H1 (cell line): ENCODE data around the gene ALDH4A1. TPM values are rescaled to one million over a fixed set of nuclear protein-coding genes. Genes with fewer than 3 reads are reported as not detected.

Experiments
- CTCF ChIA-PET: fragments of 300-600 bp; sonication (Branson Sonifier 250); formaldehyde crosslinking; loops from one replicate; lab custom pipeline; 2021; ENCODE audit not compliant: partially characterized antibody; lab: Charles Lee
- POLR2A ChIA-PET: fragments of 300-600 bp; sonication (Branson Sonifier 250); formaldehyde crosslinking; loops from one replicate; lab custom pipeline; 2021; ENCODE audit warnings: inconsistent platforms; ENCODE audit not compliant: partially characterized antibody; lab: Charles Lee
- DNase-seq, 2 experiments: peaks; one replicate each; pipeline versions ENCODE4 v3.0.0 to v3.0.0-alpha.2; 2010 to 2022; ENCODE audit warnings: low spot score in 2 of 2, low read depth in 1 of 2, mixed read lengths in 1 of 2
- FAIRE-seq: peaks from 2 replicates; lab custom pipeline; 2011; peaks lifted over from hg19 to GRCh38; lab: Jason Lieb, UNC
- H2AFZ ChIP-seq: 2 replicates; pipeline ENCODE4 v1.8.1; 2012; ENCODE audit warnings: low read length, inconsistent platforms
- H2AK5ac ChIP-seq: 2 replicates; pipeline ENCODE4 v1.6.1; 2013; ENCODE audit warnings: low read depth, low read length
- H2BK120ac ChIP-seq: replicated peaks from 2 replicates; pipeline ENCODE3; 2013; ENCODE audit warnings: low read depth, low read length, inconsistent platforms
- H2BK12ac ChIP-seq: 2 replicates; pipeline ENCODE4 v1.6.1; 2013; ENCODE audit warnings: low read depth, low read length
- H2BK15ac ChIP-seq: 2 replicates; pipeline ENCODE4 v1.6.1; 2013; ENCODE audit warnings: low read length
- H2BK20ac ChIP-seq: 2 replicates; pipeline ENCODE4 v1.6.1; 2013; ENCODE audit warnings: low read length
- H2BK5ac ChIP-seq: 2 replicates; pipeline ENCODE4 v1.6.1; 2013; ENCODE audit warnings: low read depth, low read length
- H3K14ac ChIP-seq: 2 replicates; pipeline ENCODE4 v1.6.1; 2013; ENCODE audit warnings: inconsistent platforms; ENCODE audit not compliant: insufficient read length
- H3K18ac ChIP-seq: 2 replicates; pipeline ENCODE4 v1.6.1; 2013; ENCODE audit warnings: low read length; ENCODE audit errors: extremely low read depth
- H3K23ac ChIP-seq: 2 replicates; pipeline ENCODE4 v1.6.1; 2013; ENCODE audit warnings: inconsistent platforms; ENCODE audit not compliant: insufficient read length
- H3K23me2 ChIP-seq: 2 replicates; pipeline ENCODE4 v1.6.1; 2013; ENCODE audit warnings: low read depth, low read length
- H3K27ac ChIP-seq: 2 replicates; pipeline ENCODE4 v1.6.1; 2011; ENCODE audit warnings: low read depth, low read length, inconsistent platforms
- H3K27me3 ChIP-seq, 4 experiments: replicated peaks in 1 of 4; 1 replicate in 1 of 4; 2 replicates in 3 of 4; pipeline versions ENCODE4 v1.6.1 to v1.8.1; 2011 to 2013; ENCODE audit warnings: low read length in 3 of 4, mild to moderate bottlenecking in 3 of 4, inconsistent platforms in 2 of 4, mixed read lengths in 2 of 4, moderate library complexity in 1 of 4; ENCODE audit not compliant: control insufficient read depth in 3 of 4, insufficient read depth in 3 of 4; ENCODE audit errors: extremely low read depth in 1 of 4
- H3K36me3 ChIP-seq, 4 experiments: 2 replicates each; pipeline versions ENCODE4 v1.6.1 to v1.8.1; 2011 to 2013; ENCODE audit warnings: mild to moderate bottlenecking in 4 of 4, low read length in 3 of 4, moderate library complexity in 2 of 4, control low read depth in 1 of 4, inconsistent platforms in 1 of 4; ENCODE audit not compliant: insufficient read depth in 4 of 4, control insufficient read depth in 2 of 4
- H3K4ac ChIP-seq: replicated peaks from 2 replicates; pipeline ENCODE3; 2013; ENCODE audit warnings: low read length, low read depth, mixed read lengths, inconsistent platforms; ENCODE audit not compliant: insufficient read length
- H3K4me1 ChIP-seq, 4 experiments: replicated peaks in 1 of 4; 1 replicate in 1 of 4; 2 replicates in 3 of 4; pipeline versions ENCODE4 v1.6.1 to v1.8.1; 2011 to 2013; ENCODE audit warnings: low read length in 3 of 4, inconsistent platforms in 2 of 4, mixed read lengths in 1 of 4; ENCODE audit not compliant: insufficient read depth in 4 of 4, control insufficient read depth in 3 of 4
- H3K4me2 ChIP-seq, 2 experiments: 2 replicates each; pipeline versions ENCODE4 v1.6.1 to v1.8.1; 2011 to 2013; ENCODE audit warnings: low read depth in 2 of 2, low read length in 2 of 2, control low read depth in 1 of 2, inconsistent platforms in 1 of 2, mild to moderate bottlenecking in 1 of 2; ENCODE audit not compliant: insufficient read depth in 1 of 2
- H3K4me3 ChIP-seq, 4 experiments: fragments of 200-600, 300-600 bp in 1 of 4; sonication (generic), shearing (Covaris generic), sonication (Bioruptor Twin) in 1 of 4; 2 replicates each; pipeline versions ENCODE4 v1.5.1 to v1.8.1; 2011 to 2016; ENCODE audit warnings: low read length in 4 of 4, low read depth in 3 of 4, control low read depth in 2 of 4, inconsistent platforms in 2 of 4, mild to moderate bottlenecking in 2 of 4, mixed read lengths in 1 of 4, moderate library complexity in 1 of 4; ENCODE audit not compliant: insufficient read depth in 2 of 4; ENCODE audit errors: extremely low read depth in 1 of 4
- H3K56ac ChIP-seq: replicated peaks from 2 replicates; pipeline ENCODE3; 2013; ENCODE audit warnings: low read depth, mild to moderate bottlenecking, mixed read lengths, low read length, inconsistent platforms; ENCODE audit not compliant: insufficient read length
- H3K79me1 ChIP-seq: 2 replicates; pipeline ENCODE4 v1.6.1; 2013; ENCODE audit warnings: low read depth, low read length, control low read depth
- H3K79me2 ChIP-seq, 2 experiments: 2 replicates each; pipeline versions ENCODE4 v1.6.1 to v1.8.1; 2012 to 2013; ENCODE audit warnings: low read length in 2 of 2, mild to moderate bottlenecking in 2 of 2, inconsistent platforms in 1 of 2; ENCODE audit not compliant: insufficient read depth in 2 of 2, control insufficient read depth in 1 of 2
- H3K9ac ChIP-seq, 4 experiments: replicated peaks in 1 of 4; 1 replicate in 1 of 4; 2 replicates in 3 of 4; pipeline versions ENCODE4 v1.6.1 to v1.8.1; 2011 to 2013; ENCODE audit warnings: low read depth in 3 of 4, low read length in 3 of 4, control low read depth in 2 of 4, mild to moderate bottlenecking in 2 of 4, moderate library complexity in 2 of 4, inconsistent platforms in 1 of 4; ENCODE audit errors: extremely low read depth in 1 of 4
- H3K9me3 ChIP-seq, 2 experiments: 2 replicates each; pipeline versions ENCODE4 v1.6.1 to v1.8.1; 2012 to 2013; ENCODE audit warnings: mild to moderate bottlenecking in 2 of 2, moderate library complexity in 2 of 2, control low read depth in 1 of 2, inconsistent platforms in 1 of 2, low read depth in 1 of 2, low read length in 1 of 2, mixed read lengths in 1 of 2; ENCODE audit not compliant: insufficient read depth in 2 of 2
- H4K20me1 ChIP-seq, 2 experiments: replicated peaks in 1 of 2; 2 replicates each; pipeline versions ENCODE3 to v1.8.1; 2011 to 2013; ENCODE audit warnings: inconsistent platforms in 2 of 2, low read length in 2 of 2, mild to moderate bottlenecking in 1 of 2; ENCODE audit not compliant: insufficient read depth in 2 of 2, control insufficient read depth in 1 of 2
- H4K5ac ChIP-seq: 2 replicates; pipeline ENCODE4 v1.6.1; 2013; ENCODE audit warnings: low read length, low read depth, mixed read lengths, inconsistent platforms; ENCODE audit not compliant: insufficient read length
- H4K8ac ChIP-seq: 2 replicates; pipeline ENCODE4 v1.8.0; 2013; ENCODE audit warnings: mild to moderate bottlenecking, moderate library complexity, low read length, inconsistent platforms; ENCODE audit not compliant: insufficient read depth; ENCODE audit errors: extremely low read depth
- H4K91ac ChIP-seq: replicated peaks from 2 replicates; pipeline ENCODE3; 2013; ENCODE audit warnings: low read length, mixed read lengths, inconsistent platforms; ENCODE audit not compliant: insufficient read length
- ASH2L ChIP-seq: fragments of 200-600, 300-600 bp; sonication (generic); IDR thresholded peaks from one replicate; pipeline ENCODE4 v1.7.1; 2017; ENCODE audit warnings: low read length
- CBX8 ChIP-seq: fragments of 300-800, 300-1000 bp; sonication (generic); IDR thresholded peaks from 2 replicates; pipeline ENCODE4 v1.7.1; 2016; ENCODE audit warnings: low read depth, low read length, borderline replicate concordance
- HDAC6 ChIP-seq: IDR thresholded peaks from one replicate; pipeline ENCODE4 v1.7.1; 2012; ENCODE audit warnings: low read depth, mild to moderate bottlenecking, inconsistent platforms, low read length, moderate library complexity
- KDM4A ChIP-seq: IDR thresholded peaks from one replicate; pipeline ENCODE4 v1.7.1; 2012; ENCODE audit warnings: low read depth, mild to moderate bottlenecking, moderate library complexity, low read length, inconsistent platforms; ENCODE audit not compliant: severe bottlenecking
- NRF1 ChIP-seq: IDR thresholded peaks from 2 replicates; pipeline ENCODE4 v1.6.1; 2011; ENCODE audit warnings: mild to moderate bottlenecking, low read depth, low read length, improper control_type of control experiment
- POLR2A ChIP-seq, 2 experiments: IDR thresholded peaks; 1 replicate in 1 of 2; 2 replicates in 1 of 2; pipeline ENCODE4 v1.6.1; 2011; ENCODE audit warnings: low read depth in 2 of 2, low read length in 2 of 2, mild to moderate bottlenecking in 2 of 2; ENCODE audit errors: control extremely low read depth in 1 of 2
- POU5F1 ChIP-seq: IDR thresholded peaks from 2 replicates; pipeline ENCODE4 v1.6.1; 2011; ENCODE audit warnings: low read depth, mild to moderate bottlenecking, low read length, moderate library complexity
- TBP ChIP-seq: IDR thresholded peaks from 2 replicates; pipeline ENCODE4 v1.6.1; 2011; ENCODE audit warnings: low read depth, low read length, improper control_type of control experiment
- WGBS, 2 experiments: shearing (Covaris generic) in 1 of 2; methylation state at CpG; one replicate each; pipeline versions ENCODE4 v1.1.6 to v1.1.7; 2013 to 2015; ENCODE audit warnings: low lambda C conversion rate in 2 of 2, mixed read lengths in 2 of 2, inconsistent platforms in 1 of 2, low coverage in 1 of 2, missing lambda C conversion rate in 1 of 2; ENCODE audit not compliant: insufficient replicate concordance in 2 of 2, insufficient coverage in 1 of 2, insufficient read length in 1 of 2; ENCODE audit errors: extremely low coverage in 1 of 2, missing lambda C conversion rate in 1 of 2; 5-methylcytosine and 5-hydroxymethylcytosine counted together
- polyA plus RNA-seq, 7 experiments: library from polyadenylated mRNA; depleted of rRNA in 3 of 7; stranded (reverse) in 5 of 7; unstranded in 2 of 7; fragments of >200 nt in 5 of 7; fragments of 200-250 nt in 2 of 7; gene quantifications; 1 replicate in 5 of 7; 2 replicates in 1 of 7; 4 replicates in 1 of 7; pipeline versions ENCODE4 v1.2.1 to v1.2.3, GENCODE V29; 2011 to 2013; ENCODE audit warnings: missing spikeins in 2 of 7, mixed read lengths in 2 of 7
- total RNA-seq: library from RNA; stranded (reverse); fragmentation: NEBNext Ultra II Directional; extraction: Animal tissue kit (Norgen Biotek cat#: 25700); gene quantifications from 2 replicates; pipeline ENCODE4 v1.2.1, GENCODE V29; 2021
- TF ChIP-seq, protein P1 (sequence below), 3 experiments: IDR thresholded peaks; 1 replicate in 2 of 3; 2 replicates in 1 of 3; pipeline versions ENCODE4 v1.5.1 to v1.6.1; 2011; ENCODE audit warnings: low read length in 3 of 3, mild to moderate bottlenecking in 3 of 3, inconsistent platforms in 2 of 3, low read depth in 1 of 3, moderate library complexity in 1 of 3; ENCODE audit not compliant: insufficient read depth in 1 of 3; ENCODE audit errors: control extremely low read depth in 1 of 3
- TF ChIP-seq, protein P2 (sequence below): IDR thresholded peaks from 2 replicates; pipeline ENCODE4 v1.6.1; 2012; ENCODE audit warnings: low read length, inconsistent platforms

The ALDH4A1 gene
- total and polyA plus RNA-seq, 2 of the 8 experiments (the other 6 are each of a cell fraction or from before 2014, with no cell fraction given) = 30.3 to 35.9 TPM

DNA sequence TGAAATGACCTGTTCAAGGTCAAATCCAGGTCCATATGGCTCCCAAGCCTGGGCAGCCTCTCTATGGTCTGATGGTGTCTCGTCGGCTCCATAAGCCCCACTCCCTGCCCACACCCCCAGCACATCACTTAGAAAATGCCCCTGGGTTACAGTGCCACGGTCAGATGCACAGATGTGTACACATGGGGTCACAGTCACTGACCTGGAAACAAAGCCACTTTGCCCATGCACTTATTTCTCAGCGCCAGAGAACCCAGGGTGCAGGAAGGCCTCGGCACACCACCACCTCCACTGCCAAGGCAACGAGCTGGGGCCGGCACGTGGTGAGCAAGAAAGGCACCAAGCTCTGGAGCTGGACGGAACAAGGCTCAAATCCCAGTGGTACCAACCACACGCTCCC lies 29.4 kb upstream of the ALDH4A1 start:
- Histone ChIP-seq H3K4me2 (no peak overlapping the region), H3K4me1 (peaks cover 0 to 14% (median 8%) of the 10 kb centered on the region in 4 experiments; a peak in 5 of 7 replicates), H2AFZ (no peak overlapping the region), H3K18ac (no peak overlapping the region; the same call in 1 of the 2 replicates), H3K14ac (no peak overlapping the region), H2BK5ac (peak overlapping the region; percentile 60; the same call in 1 of the 2 replicates), H4K91ac (no peak overlapping the region), H3K27ac (no peak overlapping the region), H3K56ac (no peak overlapping the region), H4K20me1 (peaks cover 0 to 2% of the 10 kb centered on the region in 2 experiments), H3K9ac (no peak overlapping the region), H3K79me2 (no peaks in the 10 kb centered on the region), H3K23me2 (no peaks in the 10 kb centered on the region; the same call in 1 of the 2 replicates), H3K27me3 (no peaks in the 10 kb centered on the region), H3K23ac (no peak overlapping the region), H4K8ac (peak overlapping the region; percentile 28; the same call in 1 of the 2 replicates), H2AK5ac (no peak overlapping the region), H3K9me3 (no peaks in the 10 kb centered on the region), H2BK20ac (no peak overlapping the region), H3K36me3 (no peaks in the 10 kb centered on the region), H3K79me1 (peaks cover 7% of the 10 kb centered on the region), H2BK120ac (no peak overlapping the region), H4K5ac (no peak overlapping the region), H3K4me3 (no peak overlapping the region), H3K4ac (no peak overlapping the region), H2BK15ac (no peak overlapping the region), H2BK12ac (0 out of 2 replicates have a peak overlapping the region, but pooled peaks have one; percentile 39)
- no peak for DNase-seq
- FAIRE-seq = no peak
- ChIA-PET POLR2A (no interaction called here), CTCF (interaction anchor here (1.1 to 10.0 kb wide), 6 partner anchors 9 to 41 kb away, joined by 3 to 109 read pairs (median 4); no protein-coding TSS in a partner anchor)
- WGBS, 2 experiments = 86% methylated on average over 9 of the region's 10 CpGs; no CpG with 5 or more reads in 1 of the 2 experiments
- TF ChIP-seq NRF1 (no peak), KDM4A (no peak), POLR2A (IDR thresholded peaks at IDR 0.05; ENCODE audit: control extremely low read depth in 1 of 2, low read depth in 2 of 2, low read length in 2 of 2) (no peak), HDAC6 (no peak), POU5F1 (no peak), ASH2L (no peak), TBP (no peak), CBX8 (no peak)
- TF ChIP-seq, protein P1, sequence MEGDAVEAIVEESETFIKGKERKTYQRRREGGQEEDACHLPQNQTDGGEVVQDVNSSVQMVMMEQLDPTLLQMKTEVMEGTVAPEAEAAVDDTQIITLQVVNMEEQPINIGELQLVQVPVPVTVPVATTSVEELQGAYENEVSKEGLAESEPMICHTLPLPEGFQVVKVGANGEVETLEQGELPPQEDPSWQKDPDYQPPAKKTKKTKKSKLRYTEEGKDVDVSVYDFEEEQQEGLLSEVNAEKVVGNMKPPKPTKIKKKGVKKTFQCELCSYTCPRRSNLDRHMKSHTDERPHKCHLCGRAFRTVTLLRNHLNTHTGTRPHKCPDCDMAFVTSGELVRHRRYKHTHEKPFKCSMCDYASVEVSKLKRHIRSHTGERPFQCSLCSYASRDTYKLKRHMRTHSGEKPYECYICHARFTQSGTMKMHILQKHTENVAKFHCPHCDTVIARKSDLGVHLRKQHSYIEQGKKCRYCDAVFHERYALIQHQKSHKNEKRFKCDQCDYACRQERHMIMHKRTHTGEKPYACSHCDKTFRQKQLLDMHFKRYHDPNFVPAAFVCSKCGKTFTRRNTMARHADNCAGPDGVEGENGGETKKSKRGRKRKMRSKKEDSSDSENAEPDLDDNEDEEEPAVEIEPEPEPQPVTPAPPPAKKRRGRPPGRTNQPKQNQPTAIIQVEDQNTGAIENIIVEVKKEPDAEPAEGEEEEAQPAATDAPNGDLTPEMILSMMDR (IDR thresholded peaks at IDR 0.05; ENCODE audit: control extremely low read depth in 1 of 3, insufficient read depth in 1 of 3, low read depth in 1 of 3, low read length in 3 of 3) = no peak
- TF ChIP-seq, protein P2, sequence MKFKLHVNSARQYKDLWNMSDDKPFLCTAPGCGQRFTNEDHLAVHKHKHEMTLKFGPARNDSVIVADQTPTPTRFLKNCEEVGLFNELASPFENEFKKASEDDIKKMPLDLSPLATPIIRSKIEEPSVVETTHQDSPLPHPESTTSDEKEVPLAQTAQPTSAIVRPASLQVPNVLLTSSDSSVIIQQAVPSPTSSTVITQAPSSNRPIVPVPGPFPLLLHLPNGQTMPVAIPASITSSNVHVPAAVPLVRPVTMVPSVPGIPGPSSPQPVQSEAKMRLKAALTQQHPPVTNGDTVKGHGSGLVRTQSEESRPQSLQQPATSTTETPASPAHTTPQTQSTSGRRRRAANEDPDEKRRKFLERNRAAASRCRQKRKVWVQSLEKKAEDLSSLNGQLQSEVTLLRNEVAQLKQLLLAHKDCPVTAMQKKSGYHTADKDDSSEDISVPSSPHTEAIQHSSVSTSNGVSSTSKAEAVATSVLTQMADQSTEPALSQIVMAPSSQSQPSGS = no peak
